ENCODE results near the gene ASXL2.

The ASXL2 gene

GRCh38 chr2:25797620-25798488 is 80.4 kb downstream of the ASXL2 start:
- H3K27ac ChIP-seq = no peak overlapping the region
- TF ChIP-seq, protein P1, sequence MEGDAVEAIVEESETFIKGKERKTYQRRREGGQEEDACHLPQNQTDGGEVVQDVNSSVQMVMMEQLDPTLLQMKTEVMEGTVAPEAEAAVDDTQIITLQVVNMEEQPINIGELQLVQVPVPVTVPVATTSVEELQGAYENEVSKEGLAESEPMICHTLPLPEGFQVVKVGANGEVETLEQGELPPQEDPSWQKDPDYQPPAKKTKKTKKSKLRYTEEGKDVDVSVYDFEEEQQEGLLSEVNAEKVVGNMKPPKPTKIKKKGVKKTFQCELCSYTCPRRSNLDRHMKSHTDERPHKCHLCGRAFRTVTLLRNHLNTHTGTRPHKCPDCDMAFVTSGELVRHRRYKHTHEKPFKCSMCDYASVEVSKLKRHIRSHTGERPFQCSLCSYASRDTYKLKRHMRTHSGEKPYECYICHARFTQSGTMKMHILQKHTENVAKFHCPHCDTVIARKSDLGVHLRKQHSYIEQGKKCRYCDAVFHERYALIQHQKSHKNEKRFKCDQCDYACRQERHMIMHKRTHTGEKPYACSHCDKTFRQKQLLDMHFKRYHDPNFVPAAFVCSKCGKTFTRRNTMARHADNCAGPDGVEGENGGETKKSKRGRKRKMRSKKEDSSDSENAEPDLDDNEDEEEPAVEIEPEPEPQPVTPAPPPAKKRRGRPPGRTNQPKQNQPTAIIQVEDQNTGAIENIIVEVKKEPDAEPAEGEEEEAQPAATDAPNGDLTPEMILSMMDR (conservative IDR thresholded peaks at IDR 0.05) = no peak

DNA sequence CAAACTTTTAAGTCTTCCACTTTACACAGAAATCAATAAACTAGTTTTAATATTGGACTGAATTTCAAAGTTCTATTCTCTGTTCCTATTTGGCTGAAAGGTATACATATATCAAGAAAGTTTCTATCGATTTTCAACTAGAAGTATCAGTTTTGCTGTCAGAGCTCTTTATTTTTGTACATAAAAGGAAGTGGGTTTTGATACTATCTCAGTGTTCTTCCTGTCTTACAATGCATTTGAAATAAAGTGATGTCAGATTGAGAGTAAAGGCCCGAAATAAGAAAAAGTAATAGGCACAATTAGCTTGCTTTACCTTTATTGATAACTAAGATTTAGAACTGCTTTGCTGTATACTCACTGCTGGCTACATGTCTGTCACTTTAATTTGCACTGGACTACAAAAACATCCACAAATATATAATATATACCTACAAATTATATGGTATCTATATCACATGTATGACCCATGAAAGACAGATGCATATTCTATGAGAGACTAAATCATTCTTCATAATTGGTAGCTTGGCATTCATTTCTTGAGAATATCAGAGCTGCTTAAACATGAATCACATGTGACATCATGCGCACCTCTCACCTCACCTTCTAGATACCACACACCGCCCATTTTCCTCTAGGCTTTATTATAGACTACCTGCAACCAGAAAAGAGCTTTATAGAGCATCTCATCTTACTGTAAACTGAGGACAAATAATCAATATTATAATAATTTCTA is 83.6 kb downstream of the ASXL2 start:
- TF ChIP-seq, protein P1 (conservative IDR thresholded peaks at IDR 0.05) = no peak
- H3K27ac ChIP-seq = peak overlapping the region; percentile 44

DNA sequence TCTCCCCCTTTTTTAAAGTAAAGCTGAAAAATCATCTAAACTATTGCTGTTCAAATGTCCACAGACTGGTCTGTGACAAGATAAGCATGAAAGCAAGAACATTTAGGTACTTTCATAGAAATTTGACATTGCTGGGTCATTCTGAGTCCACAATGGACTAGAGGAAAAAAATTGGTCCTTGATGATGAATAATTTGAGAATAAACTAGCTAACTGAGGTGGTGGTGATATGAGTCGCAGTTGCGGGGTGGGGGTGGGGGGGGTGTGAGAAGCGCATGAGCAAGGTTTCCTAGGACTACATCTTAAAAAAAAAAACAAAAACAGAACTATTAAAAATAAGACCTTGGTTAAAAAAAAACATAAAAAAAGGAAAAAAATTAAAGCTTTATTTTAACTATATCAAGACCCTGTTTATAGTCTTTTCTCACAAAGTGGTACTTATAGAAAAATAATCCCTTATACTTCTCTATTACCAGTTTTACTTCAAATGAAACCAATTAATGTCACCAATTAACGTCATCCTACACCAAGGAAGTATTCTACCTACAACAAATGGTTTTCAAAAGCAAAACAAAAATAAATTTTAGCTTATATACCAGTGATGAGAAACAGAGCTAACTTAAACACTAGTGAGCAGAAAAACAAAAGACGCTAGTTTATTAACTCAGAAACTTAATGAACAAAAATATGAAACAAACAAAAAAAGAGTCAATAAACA is 88.1 kb downstream of the ASXL2 start:
- no peak overlapping the region for H3K27ac ChIP-seq
- TF ChIP-seq, protein P1 (conservative IDR thresholded peaks at IDR 0.05) = no peak

DNA sequence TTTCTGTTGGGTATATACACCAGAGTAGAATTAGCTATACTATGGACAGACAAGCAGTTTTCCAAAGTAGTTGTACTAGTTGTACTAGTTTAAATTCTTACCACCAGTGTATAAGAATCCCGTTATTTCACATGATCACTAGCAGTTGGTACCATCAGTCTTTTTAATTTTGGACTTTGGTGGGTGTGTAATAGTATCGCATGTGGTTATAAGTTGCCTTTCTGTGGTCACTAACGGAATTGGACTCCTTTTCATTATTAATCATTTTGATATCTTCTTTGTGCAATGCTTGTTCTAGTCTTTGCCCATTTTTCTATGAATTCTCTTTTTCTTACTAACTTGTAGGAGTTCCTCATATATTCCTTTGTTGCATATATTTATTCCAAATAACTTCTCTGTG is 89.8 kb downstream of the ASXL2 start:
- TF ChIP-seq, protein P1 (conservative IDR thresholded peaks at IDR 0.05) = no peak
- peak overlapping the region; percentile 90 for H3K27ac ChIP-seq

GRCh38 chr2:25787020-25787419 is 91.3 kb downstream of the ASXL2 start:
- TF ChIP-seq, protein P1 (conservative IDR thresholded peaks at IDR 0.05) = no peak
- H3K27ac ChIP-seq = peak overlapping the region; percentile 90

- TF ChIP-seq, protein P1 (conservative IDR thresholded peaks at IDR 0.05) = no peak
- H3K27ac ChIP-seq = no peak overlapping the region
These were observed 93.9 kb downstream of the ASXL2 start for GRCh38 chr2:25784404-25784803.

DNA sequence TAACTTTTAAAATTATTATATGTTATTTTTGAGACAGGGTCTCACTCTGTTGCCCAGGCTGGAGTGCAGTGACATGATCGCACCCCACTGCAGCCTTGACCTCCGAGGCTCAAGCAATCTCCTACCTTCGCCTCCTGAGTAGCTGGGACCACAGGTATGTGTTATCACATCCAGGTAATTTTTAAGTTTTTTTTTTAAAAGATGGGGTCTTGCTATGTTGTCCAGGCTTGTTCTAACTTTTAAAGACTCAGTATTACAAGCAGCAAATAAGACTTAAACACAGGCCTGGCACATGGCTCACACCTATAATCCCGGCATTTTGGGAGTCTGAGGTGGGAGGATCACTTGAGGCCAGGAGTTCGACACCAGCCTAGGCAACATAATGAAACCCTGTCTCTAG is 101.2 kb downstream of the ASXL2 start:
- H3K27ac ChIP-seq = no peak overlapping the region
- TF ChIP-seq, protein P1 (conservative IDR thresholded peaks at IDR 0.05) = no peak
